Measurements from ENCODE around the gene MRPL52. TPM values are rescaled to one million over a fixed set of nuclear protein-coding genes. Genes with fewer than 3 reads are reported as not detected.

The MRPL52 gene
- total and polyA plus RNA-seq, 2 of the 13 experiments (the other 11 are each of a cell fraction or from before 2014, with no cell fraction given), result 118 to 329 TPM

- TF ChIP-seq CHCHD3 (CRISPR knock-in tag; IDR thresholded peaks at IDR 0.05), result no peak
- TF ChIP-seq ZNF569 (CRISPR knock-in tag; IDR thresholded peaks at IDR 0.05; ENCODE audit: borderline replicate concordance), result no peak
- no peak for TF ChIP-seq AFF4 (CRISPR knock-in tag; IDR thresholded peaks at IDR 0.05)
- TF ChIP-seq PHF8 (CRISPR knock-in tag; IDR thresholded peaks at IDR 0.05), result no peak
- TF ChIP-seq FOXK2 (IDR thresholded peaks at IDR 0.05), result no peak
- no peak for TF ChIP-seq GZF1 (CRISPR knock-in tag; IDR thresholded peaks at IDR 0.05)
- TF ChIP-seq FOSL2 (CRISPR knock-in tag; IDR thresholded peaks at IDR 0.05), result peak; percentile 65
- TF ChIP-seq DBP (CRISPR knock-in tag; IDR thresholded peaks at IDR 0.05; ENCODE audit: not compliant biosample characterization), result no peak
- TF ChIP-seq HMGA1 (CRISPR knock-in tag; conservative IDR thresholded peaks at IDR 0.05), result no peak
- TF ChIP-seq ZNF713 (CRISPR knock-in tag; IDR thresholded peaks at IDR 0.05), result no peak
- TF ChIP-seq IRF2 (CRISPR knock-in tag; IDR thresholded peaks at IDR 0.05), result peak; percentile 22; the same call in 1 of the 2 replicates
- no peak; the same call in 1 of the 2 replicates for TF ChIP-seq RFX1 (IDR thresholded peaks at IDR 0.05)
- TF ChIP-seq RARA (CRISPR knock-in tag; IDR thresholded peaks at IDR 0.05), result peak; percentile 12; the same call in 1 of the 2 replicates
- TF ChIP-seq, protein P1, sequence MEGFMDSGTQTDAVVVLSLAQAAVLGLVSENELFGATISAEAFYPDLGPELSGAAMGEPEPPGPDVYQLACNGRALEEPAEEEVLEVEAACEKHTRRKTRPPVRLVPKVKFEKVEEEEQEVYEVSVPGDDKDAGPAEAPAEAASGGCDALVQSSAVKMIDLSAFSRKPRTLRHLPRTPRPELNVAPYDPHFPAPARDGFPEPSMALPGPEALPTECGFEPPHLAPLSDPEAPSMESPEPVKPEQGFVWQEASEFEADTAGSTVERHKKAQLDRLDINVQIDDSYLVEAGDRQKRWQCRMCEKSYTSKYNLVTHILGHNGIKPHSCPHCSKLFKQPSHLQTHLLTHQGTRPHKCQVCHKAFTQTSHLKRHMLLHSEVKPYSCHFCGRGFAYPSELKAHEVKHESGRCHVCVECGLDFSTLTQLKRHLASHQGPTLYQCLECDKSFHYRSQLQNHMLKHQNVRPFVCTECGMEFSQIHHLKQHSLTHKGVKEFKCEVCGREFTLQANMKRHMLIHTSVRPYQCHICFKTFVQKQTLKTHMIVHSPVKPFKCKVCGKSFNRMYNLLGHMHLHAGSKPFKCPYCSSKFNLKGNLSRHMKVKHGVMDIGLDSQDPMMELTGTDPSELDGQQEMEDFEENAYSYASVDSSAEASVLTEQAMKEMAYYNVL (CRISPR knock-in tag; IDR thresholded peaks at IDR 0.05; ENCODE audit: borderline replicate concordance), result no peak
- no peak for TF ChIP-seq HES4 (CRISPR knock-in tag; IDR thresholded peaks at IDR 0.05; ENCODE audit: borderline replicate concordance)
- TF ChIP-seq ZBTB37 (CRISPR knock-in tag; IDR thresholded peaks at IDR 0.05), result no peak
- TF ChIP-seq ZNF331 (CRISPR knock-in tag; IDR thresholded peaks at IDR 0.05), result no peak
- no peak for TF ChIP-seq SP140L (CRISPR knock-in tag; IDR thresholded peaks at IDR 0.05; ENCODE audit: borderline replicate concordance)
- no peak; the same call in 1 of the 2 replicates for TF ChIP-seq KDM5A (IDR thresholded peaks at IDR 0.05; ENCODE audit: borderline replicate concordance, low read length)
- no peak for TF ChIP-seq POLR2G (IDR thresholded peaks at IDR 0.05; ENCODE audit: low read depth, low read length)
- no peak for TF ChIP-seq PCBP2 (optimal IDR thresholded peaks at IDR 0.05; ENCODE audit: low read depth, low read length, poor library complexity, severe bottlenecking)
- no peak for TF ChIP-seq ZNF230 (CRISPR knock-in tag; IDR thresholded peaks at IDR 0.05)
Measured at GRCh38 chr14:22819151-22819988, 10.3 kb upstream of the MRPL52 start (continued).

Data from HepG2 (cell line).